Measurements from ENCODE around the gene CD93.

DNA sequence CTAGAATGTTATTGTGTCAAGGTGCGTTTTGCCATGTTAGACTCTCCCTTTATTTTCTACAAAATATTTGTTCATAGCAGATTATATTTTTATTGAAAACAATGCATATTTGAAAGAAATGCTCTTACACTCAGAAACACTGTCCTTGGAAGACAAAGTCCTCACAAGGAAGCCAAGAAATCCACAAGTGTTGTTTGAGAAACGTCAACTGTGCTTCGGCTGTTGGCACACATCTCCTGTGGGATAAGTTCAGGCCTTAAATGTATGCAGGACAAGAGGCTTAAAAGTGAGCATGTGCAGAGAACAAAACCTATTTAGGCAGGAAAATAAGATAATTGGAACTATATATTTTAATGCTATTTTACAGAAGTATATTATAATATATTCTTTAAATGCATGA, 27.1 kb downstream of the CD93 start:
- TF ChIP-seq ESRRG (CRISPR knock-in tag; IDR thresholded peaks at IDR 0.05) (no peak), RARB (CRISPR knock-in tag; IDR thresholded peaks at IDR 0.05) (no peak), BACH2 (CRISPR knock-in tag; IDR thresholded peaks at IDR 0.05; ENCODE audit: borderline replicate concordance) (no peak), SNAI2 (CRISPR knock-in tag; IDR thresholded peaks at IDR 0.05) (no peak), ZFP3 (CRISPR knock-in tag; IDR thresholded peaks at IDR 0.05) (no peak), ARNTL (CRISPR knock-in tag; IDR thresholded peaks at IDR 0.05; ENCODE audit: borderline replicate concordance, low read depth) (no peak), ISL1 (CRISPR knock-in tag; IDR thresholded peaks at IDR 0.05) (no peak), ZFP30 (CRISPR knock-in tag; IDR thresholded peaks at IDR 0.05) (no peak), PATZ1 (CRISPR knock-in tag; IDR thresholded peaks at IDR 0.05; ENCODE audit: borderline replicate concordance) (no peak), ZNF8 (CRISPR knock-in tag; IDR thresholded peaks at IDR 0.05) (no peak)
- TF ChIP-seq, protein P1, sequence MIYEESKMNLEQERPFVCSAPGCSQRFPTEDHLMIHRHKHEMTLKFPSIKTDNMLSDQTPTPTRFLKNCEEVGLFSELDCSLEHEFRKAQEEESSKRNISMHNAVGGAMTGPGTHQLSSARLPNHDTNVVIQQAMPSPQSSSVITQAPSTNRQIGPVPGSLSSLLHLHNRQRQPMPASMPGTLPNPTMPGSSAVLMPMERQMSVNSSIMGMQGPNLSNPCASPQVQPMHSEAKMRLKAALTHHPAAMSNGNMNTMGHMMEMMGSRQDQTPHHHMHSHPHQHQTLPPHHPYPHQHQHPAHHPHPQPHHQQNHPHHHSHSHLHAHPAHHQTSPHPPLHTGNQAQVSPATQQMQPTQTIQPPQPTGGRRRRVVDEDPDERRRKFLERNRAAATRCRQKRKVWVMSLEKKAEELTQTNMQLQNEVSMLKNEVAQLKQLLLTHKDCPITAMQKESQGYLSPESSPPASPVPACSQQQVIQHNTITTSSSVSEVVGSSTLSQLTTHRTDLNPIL (CRISPR knock-in tag; IDR thresholded peaks at IDR 0.05; ENCODE audit: low read depth) = no peak
- TF ChIP-seq, protein P2, sequence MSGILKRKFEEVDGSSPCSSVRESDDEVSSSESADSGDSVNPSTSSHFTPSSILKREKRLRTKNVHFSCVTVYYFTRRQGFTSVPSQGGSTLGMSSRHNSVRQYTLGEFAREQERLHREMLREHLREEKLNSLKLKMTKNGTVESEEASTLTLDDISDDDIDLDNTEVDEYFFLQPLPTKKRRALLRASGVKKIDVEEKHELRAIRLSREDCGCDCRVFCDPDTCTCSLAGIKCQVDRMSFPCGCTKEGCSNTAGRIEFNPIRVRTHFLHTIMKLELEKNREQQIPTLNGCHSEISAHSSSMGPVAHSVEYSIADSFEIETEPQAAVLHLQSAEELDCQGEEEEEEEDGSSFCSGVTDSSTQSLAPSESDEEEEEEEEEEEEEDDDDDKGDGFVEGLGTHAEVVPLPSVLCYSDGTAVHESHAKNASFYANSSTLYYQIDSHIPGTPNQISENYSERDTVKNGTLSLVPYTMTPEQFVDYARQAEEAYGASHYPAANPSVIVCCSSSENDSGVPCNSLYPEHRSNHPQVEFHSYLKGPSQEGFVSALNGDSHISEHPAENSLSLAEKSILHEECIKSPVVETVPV (CRISPR knock-in tag; IDR thresholded peaks at IDR 0.05) = no peak
